Suppressor macrophage treated with lipopolysaccharide for 1 hour (primary cell): ENCODE results near the gene NTSR2.

Experiments used
- DNase-seq, 3 donors: peaks; one replicate each; pipeline ENCODE4 v3.0.0-alpha.2; 2020 to 2022

NTSR2 gene

GRCh38 chr2:11656252-11656651 lies 13.7 kb downstream of the NTSR2 start:
- no peak for DNase-seq

DNA sequence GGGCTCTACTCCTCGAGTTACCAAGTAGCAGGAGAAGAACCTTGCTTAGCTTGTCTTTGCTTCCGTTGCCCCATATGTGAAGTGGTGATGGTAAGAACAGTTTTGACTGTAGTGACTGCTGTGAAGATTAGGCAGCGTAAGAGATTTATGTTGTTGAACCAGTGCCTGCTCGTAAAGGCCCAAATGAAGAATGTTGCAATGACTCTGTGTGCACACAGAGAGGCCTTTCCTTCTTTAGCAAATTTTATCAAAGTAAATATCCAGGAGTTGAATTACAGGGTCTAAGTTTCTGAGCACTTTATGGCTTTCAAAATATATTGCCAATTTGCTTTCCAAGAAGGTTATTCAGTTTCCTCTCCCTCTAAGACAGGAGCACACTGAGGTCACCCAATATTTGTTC lies 14.5 kb downstream of the NTSR2 start:
- DNase-seq = no peak

DNA sequence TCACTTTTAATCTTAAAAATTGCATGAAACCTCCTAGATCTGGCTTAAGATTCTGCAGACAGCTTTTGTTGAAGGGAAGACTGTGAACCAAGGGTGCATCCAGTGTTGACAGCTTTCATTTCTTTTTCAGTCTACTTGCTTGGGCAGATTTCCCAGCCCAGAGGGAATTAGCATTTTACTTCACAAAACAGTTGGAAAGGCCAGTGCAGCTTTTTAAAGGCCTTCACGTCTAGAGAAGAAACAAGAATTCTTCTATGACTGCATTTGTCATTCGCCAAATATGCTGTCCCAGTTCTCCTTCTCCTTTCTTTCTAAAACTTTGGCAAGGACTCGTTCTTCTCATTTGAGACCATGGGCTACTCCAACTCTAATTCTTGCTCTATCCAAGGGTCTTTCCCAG lies 17.4 kb downstream of the NTSR2 start:
- DNase-seq = no peak

- DNase-seq = no peak
Measured at GRCh38 chr2:11651856-11652548, 18.0 kb downstream of the NTSR2 start.

GRCh38 chr2:11649093-11649492 lies 20.9 kb downstream of the NTSR2 start:
- DNase-seq = no peak

- DNase-seq = no peak
Measured at GRCh38 chr2:11647834-11648600, 22.0 kb downstream of the NTSR2 start.

DNA sequence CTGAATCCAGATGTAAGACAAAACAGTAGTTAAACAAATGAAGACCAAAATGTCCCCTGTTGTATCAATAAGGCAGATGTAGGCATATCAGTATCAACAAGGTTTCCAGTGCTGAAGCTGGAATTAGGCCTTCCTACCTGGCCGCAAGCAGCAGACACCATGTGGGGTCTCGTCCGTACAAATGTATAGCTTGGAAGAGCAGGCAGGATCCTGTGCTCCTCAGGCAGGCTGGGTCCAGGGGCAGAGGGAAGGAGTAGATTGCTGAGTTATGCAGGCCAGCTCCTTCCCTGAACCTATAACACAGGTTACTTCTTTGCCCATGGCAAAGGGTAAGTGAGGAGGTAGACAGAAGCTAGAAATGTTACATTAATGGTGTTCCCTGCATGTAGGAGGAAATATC lies 23.5 kb downstream of the NTSR2 start:
- no peak for DNase-seq

- no peak for DNase-seq
Measured at GRCh38 chr2:11644293-11644692, 25.7 kb downstream of the NTSR2 start.

- DNase-seq = no peak
Measured at GRCh38 chr2:11642972-11643371, 27.0 kb downstream of the NTSR2 start.

DNA sequence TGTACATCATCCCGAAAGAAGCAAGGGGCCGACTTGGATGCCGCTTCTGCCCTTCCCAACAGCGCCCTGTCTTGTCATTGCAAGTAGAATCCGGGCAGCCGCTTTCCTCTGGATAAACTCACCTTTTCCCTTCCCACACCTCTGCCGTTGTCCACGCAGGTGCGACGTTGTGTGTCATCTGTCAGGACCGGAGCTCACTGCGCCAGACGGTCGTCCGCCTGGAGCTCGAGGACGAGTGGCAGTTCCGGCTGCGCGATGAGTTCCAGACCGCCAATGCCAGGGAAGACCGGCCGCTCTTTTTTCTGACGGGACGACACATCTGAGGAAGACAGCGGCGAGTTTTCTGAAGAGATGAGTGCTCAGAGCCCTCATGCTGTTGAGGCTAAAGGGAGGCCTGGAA lies 29.9 kb downstream of the NTSR2 start:
- DNase-seq = no peak

DNA sequence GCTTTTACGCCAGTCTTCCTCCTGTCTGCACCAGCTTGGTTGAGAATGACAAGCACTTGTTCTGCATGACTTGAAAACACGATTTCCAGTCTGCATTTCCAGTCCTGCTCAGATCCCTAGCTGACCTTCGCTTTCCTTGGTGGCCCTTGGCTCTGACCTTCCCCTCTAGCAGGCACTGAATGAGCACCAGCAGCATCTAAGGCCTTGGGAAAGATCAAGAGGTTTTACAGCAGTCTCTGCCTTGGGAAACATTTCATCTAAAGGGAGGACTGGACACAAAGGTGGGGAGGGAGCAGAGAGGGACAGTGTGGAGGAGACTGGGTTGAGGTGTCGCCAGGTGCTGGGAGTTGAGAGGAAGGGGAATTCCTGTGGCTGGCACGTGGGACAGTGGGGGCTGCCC lies 30.5 kb downstream of the NTSR2 start:
- no peak for DNase-seq

DNA sequence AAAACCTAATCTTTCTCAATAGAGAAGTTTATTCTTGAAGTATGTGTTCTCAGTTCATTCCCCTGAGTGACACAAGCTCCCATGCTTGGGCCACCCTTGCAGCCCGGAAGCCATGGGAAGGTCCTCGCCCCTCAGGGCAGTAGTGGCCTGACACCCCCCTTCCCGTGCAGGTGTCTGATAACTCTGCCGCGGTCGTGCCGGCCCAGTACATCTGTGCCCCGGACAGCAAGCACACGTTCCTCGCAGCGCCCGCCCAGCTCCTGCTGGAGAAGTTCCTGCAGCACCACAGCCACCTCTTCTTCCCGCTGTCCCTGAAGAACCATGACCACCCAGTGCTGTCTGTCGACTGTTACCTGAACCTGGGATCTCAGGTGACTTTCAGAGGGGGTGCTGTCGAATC lies 32.4 kb downstream of the NTSR2 start:
- DNase-seq = no peak

DNA sequence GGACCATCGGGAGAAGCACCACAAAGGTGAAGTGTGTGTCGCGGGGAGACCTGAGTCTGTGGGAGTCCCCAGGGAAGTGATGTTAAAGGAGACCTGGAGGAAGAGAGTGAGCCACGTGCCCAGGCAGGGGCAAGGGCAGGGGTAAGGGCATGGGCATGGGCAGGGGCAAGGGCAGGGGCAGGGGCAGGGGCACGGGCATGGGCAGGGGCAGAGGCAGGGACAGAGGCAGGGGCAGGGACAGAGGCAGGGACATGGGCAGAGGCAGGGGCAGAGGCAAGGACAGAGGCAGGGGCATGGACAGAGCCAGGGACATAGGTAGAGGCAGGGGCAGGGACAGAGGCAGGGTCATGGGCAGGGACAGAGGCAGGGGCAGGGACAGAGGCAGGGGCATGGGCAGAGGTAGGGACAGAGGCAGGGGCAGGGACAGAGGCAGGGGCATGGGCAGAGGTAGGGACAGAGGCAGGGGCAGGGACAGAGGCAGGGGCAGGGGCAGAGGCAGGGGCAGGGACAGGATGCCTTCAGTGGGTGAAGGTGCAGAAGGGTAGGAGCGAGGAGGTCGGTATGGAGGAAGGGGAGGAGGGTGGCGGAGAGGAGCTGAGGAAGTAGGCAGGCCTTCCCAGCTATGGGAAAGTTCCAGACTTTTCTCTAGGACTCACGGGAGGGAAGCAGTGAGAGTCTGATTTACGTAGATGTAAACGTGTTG lies 33.3 kb downstream of the NTSR2 start:
- no peak for DNase-seq

GRCh38 chr2:11635141-11635540 lies 34.9 kb downstream of the NTSR2 start:
- DNase-seq = no peak

GRCh38 chr2:11634584-11634983 lies 35.4 kb downstream of the NTSR2 start:
- DNase-seq = no peak

GRCh38 chr2:11633923-11634478 lies 36.0 kb downstream of the NTSR2 start:
- DNase-seq = no peak

DNA sequence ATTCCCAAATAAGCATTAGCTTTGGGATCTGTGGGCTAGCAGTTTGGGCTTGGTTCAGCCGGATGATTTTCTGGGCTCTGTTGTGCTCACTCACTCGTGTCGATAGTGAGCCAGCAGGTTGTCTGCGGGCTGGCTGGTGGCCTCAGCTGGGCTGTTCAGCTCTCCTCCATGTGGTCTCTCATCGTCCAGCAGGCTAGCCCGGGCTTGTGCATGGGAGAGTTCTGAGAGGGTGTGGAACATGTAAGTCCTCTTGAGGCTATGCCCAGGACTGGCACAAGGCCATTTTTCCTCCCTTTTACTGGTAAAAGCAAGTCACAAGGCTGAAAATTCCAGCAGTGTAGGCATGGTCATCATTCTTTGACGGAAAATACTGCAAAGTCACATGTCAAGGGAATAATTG lies 38.5 kb downstream of the NTSR2 start:
- no peak for DNase-seq

- no peak for DNase-seq
Measured at GRCh38 chr2:11630855-11631254, 39.1 kb downstream of the NTSR2 start.

- no peak for DNase-seq
Measured at GRCh38 chr2:11629851-11630250, 40.1 kb downstream of the NTSR2 start.

- DNase-seq = no peak
Measured at GRCh38 chr2:11629215-11629614, 40.8 kb downstream of the NTSR2 start.

DNA sequence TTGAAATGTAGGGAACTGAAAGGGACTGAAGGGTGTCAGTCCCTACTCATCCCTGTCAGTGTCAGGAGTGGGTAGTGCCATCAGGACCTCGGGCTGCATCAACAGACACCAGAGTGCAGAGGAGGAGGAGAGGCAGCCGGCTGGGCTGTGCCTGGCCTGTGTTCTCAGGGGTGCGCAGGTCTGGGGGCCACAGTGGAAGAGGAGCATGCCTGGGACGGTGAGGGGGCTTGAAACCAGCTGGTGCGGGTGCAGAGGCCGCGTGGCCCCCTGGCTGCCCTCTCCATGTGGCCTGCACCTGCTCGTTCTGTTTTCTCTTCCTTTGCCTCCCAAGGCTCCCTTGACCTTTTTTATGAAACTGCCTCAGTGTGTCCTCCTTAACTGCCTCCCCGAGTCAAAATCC lies 41.3 kb downstream of the NTSR2 start:
- DNase-seq = no peak

DNA sequence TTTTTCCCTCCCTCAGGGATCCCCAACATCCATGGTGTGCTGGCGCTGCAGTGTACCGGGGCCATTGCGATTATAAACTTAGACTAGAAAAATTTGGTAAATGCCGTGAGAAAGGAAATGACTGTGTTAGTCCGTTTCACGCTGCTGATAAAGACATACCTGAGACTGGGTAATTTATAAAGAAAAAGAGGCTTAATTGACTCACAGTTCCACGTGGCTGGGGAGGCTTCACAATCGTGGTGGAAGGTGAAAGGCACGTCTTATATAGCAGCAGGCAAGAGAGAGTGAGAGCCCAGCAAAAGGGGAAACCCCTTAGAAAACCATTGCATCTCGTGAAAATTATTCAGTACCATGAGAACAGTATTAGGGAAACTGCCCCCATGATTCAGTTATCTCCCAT lies 44.3 kb downstream of the NTSR2 start:
- no peak for DNase-seq

GRCh38 chr2:11624893-11625292 lies 45.1 kb downstream of the NTSR2 start:
- DNase-seq = peak in 1 of 3 donors; percentile 10

GRCh38 chr2:11622611-11623010 lies 47.4 kb downstream of the NTSR2 start:
- DNase-seq = peak in 1 of 3 donors; percentile 4
